RWPE2 (cell line): ENCODE data around the gene NTHL1.

ENCODE experiments used
- ATAC-seq: fragments of 200-7000 bp; cut with Tn5 transposase; 3 replicates; pipeline ENCODE4 v1.9.1; 2021; ENCODE audit warnings: low read depth
- DNase-seq: peaks from one replicate; pipeline ENCODE4 v3.0.0-alpha.2; 2020; ENCODE audit warnings: low spot score
- H3K27ac ChIP-seq: fragments of 450-650 bp; 2 replicates; pipeline ENCODE4 v1.5.1; 2017; ENCODE audit warnings: mild to moderate bottlenecking; ENCODE audit not compliant: poor library complexity, severe bottlenecking
- H3K27me3 ChIP-seq: fragments of 250-450 bp; sonication (Bioruptor Pico); 2 replicates; pipeline ENCODE4 v1.5.1; 2021; ENCODE audit warnings: mild to moderate bottlenecking, moderate library complexity; ENCODE audit not compliant: insufficient read depth, poor library complexity, severe bottlenecking
- H3K36me3 ChIP-seq: fragments of 250-450 bp; sonication (Bioruptor Pico); 2 replicates; pipeline ENCODE4 v1.5.1; 2020; ENCODE audit warnings: low read depth, mild to moderate bottlenecking, moderate library complexity
- H3K4me1 ChIP-seq: fragments of 250-450 bp; sonication (Bioruptor Pico); 2 replicates; pipeline ENCODE4 v1.5.1; 2021; ENCODE audit warnings: mild to moderate bottlenecking, moderate library complexity; ENCODE audit not compliant: insufficient read depth, poor library complexity, severe bottlenecking
- H3K4me3 ChIP-seq: fragments of 250-450 bp; sonication (Bioruptor Pico); 2 replicates; pipeline ENCODE4 v1.5.1; 2021; ENCODE audit warnings: mild to moderate bottlenecking, moderate library complexity; ENCODE audit not compliant: severe bottlenecking
- H3K9me3 ChIP-seq: fragments of 250-450 bp; sonication (Bioruptor Pico); 2 replicates; pipeline ENCODE4 v1.5.1; 2021; ENCODE audit warnings: mild to moderate bottlenecking, moderate library complexity; ENCODE audit not compliant: severe bottlenecking
- TF ChIP-seq, protein P1 (sequence below): fragments of 450-650 bp; IDR thresholded peaks from one replicate; pipeline ENCODE4 v1.5.1; 2017; ENCODE audit warnings: mild to moderate bottlenecking, moderate library complexity; ENCODE audit not compliant: poor library complexity, severe bottlenecking

Gene NTHL1

DNA sequence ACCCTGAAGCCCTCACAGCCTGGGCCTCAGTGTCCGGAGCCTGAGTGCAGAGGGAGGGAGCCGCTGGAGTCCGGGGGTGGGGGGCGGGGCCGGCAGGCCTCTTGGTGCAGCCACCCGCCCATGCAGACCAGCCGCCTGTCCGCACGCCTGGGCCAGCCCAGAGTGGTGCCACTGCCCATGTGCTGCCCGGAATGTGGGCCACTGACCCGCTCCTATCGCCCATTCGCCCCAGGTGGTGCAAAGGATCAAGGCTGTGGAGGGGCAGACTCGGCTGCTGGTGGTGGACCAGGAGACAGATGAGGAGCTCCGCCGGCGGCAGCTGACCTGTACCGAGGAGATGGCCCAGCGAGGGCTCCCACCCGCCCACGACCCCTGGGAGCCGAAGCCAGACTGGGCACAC, 18.3 kb downstream of the NTHL1 start:
- ATAC-seq = no peak
- no peaks in the 10 kb centered on the region for H3K36me3 ChIP-seq
- H3K27me3 ChIP-seq = no peaks in the 10 kb centered on the region
- no peak overlapping the region for H3K27ac ChIP-seq
- H3K4me3 ChIP-seq = no peak overlapping the region
- TF ChIP-seq, protein P1, sequence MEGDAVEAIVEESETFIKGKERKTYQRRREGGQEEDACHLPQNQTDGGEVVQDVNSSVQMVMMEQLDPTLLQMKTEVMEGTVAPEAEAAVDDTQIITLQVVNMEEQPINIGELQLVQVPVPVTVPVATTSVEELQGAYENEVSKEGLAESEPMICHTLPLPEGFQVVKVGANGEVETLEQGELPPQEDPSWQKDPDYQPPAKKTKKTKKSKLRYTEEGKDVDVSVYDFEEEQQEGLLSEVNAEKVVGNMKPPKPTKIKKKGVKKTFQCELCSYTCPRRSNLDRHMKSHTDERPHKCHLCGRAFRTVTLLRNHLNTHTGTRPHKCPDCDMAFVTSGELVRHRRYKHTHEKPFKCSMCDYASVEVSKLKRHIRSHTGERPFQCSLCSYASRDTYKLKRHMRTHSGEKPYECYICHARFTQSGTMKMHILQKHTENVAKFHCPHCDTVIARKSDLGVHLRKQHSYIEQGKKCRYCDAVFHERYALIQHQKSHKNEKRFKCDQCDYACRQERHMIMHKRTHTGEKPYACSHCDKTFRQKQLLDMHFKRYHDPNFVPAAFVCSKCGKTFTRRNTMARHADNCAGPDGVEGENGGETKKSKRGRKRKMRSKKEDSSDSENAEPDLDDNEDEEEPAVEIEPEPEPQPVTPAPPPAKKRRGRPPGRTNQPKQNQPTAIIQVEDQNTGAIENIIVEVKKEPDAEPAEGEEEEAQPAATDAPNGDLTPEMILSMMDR = no peak
- H3K4me1 ChIP-seq = peaks cover 9% of the 10 kb centered on the region
- no peaks in the 10 kb centered on the region for H3K9me3 ChIP-seq
- DNase-seq = peak; percentile 61

DNA sequence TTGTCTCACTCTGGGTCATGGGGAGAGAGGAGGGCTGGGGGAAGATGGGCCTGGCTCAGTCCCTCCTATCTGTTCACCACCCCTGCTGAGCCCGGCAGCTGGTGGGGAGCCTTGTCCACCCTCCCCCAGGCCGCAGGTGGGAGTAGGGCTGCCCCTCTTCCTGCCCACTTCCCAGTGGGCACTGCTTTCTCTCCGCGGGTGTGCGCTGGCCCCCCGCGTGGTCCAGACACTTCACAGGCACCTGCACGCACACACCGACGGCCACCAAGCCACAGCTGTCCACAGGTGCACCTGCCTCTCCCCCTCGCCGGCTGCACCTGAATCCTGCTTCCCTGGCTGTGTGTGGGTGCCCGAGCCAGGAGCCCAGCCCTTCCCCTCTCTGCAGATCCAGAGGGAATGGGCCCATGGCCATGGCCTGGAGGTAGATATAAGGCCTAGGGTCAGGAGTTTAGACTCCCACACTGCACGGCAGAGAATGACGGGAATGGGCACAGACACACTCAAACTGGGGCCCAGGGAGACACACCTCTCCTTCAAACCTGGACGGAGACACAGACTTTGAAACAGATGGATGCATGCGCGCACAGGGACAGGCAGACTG, 18.9 kb downstream of the NTHL1 start:
- Histone ChIP-seq H3K27ac (no peak overlapping the region), H3K27me3 (no peaks in the 10 kb centered on the region), H3K4me3 (no peak overlapping the region), H3K9me3 (no peaks in the 10 kb centered on the region), H3K36me3 (no peaks in the 10 kb centered on the region), H3K4me1 (peaks cover 7% of the 10 kb centered on the region)
- ATAC-seq (no peak), DNase-seq (no peak)
- TF ChIP-seq, protein P1 = no peak

DNA sequence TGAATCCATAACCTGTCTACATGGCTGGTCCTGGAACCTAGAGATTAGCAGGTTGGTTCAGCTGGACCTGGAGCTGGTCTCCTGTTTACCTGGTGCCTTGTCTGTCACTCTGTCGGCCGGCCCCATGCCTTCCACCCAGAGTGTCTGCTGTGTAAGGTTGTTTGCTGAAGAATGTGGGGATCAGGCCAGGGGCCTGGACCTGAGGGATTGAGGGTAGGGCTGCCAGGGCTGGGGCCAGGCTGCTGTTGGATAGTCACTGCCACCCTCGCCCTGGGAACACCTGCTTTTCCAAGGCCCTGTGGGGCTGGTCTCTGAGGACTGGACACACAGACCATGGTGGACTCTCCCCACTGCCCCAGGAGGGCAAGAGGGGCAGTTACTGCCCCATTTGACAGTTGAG, 19.5 kb downstream of the NTHL1 start:
- Histone ChIP-seq H3K4me3 (no peak overlapping the region), H3K9me3 (no peaks in the 10 kb centered on the region), H3K4me1 (peaks cover under 1% of the 10 kb centered on the region), H3K36me3 (no peaks in the 10 kb centered on the region), H3K27ac (peak overlapping the region; percentile 30), H3K27me3 (no peaks in the 10 kb centered on the region)
- no peak for DNase-seq
- TF ChIP-seq, protein P1 = no peak
- no peak for ATAC-seq

DNA sequence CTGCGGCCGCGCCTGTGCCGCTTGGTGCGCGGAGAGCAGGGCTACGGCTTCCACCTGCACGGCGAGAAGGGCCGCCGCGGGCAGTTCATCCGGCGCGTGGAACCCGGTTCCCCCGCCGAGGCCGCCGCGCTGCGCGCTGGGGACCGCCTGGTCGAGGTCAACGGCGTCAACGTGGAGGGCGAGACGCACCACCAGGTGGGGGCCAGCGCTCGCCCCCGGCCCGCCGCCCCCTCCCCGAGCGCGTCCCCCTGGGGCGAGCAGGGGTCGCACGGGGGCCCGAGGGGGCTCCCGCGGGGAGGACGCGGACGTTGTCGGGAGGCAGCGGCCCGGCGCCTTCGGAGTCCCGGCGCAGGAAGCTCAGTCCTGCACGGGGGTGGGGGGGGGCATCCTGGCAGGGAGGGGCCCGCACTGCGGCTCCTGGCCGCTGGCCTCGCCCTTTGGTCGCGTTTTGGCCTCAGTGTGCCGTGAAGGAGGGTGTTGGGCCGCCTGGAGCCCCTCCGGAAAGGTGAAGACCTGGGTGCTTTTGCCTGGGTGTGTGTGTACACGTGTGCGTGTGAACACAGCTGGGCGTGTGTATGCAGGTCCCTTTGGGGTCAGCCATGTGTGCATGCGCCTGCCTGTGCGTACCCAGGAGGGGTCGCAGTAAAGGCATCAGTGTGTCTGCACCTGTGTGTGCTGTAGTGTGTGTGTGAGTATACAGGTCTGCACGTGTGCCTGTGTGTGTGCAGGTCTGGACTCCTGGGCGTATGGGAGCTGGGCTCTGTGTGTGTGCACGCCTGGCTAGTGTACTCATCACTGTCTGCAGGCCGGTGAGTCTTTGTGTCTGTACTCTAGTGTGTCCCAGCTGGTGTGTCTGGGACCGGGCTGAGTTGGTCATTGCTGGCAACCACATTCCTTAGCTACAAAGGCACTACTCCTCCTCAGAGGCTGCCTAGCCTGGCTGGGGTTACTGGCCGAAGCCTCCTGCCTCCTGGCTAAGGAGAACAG, 20.3 kb downstream of the NTHL1 start:
- peak; percentile 28 for ATAC-seq
- Histone ChIP-seq H3K4me1 (peaks cover 4% of the 10 kb centered on the region), H3K27me3 (no peaks in the 10 kb centered on the region), H3K36me3 (no peaks in the 10 kb centered on the region), H3K9me3 (no peaks in the 10 kb centered on the region), H3K27ac (peak overlapping the region; percentile 30), H3K4me3 (peak overlapping the region; percentile 62)
- TF ChIP-seq, protein P1 = no peak
- no peak for DNase-seq
